8988T (cell line): ENCODE measurements around the gene RAB25.

Experiments
- DNase-seq: peaks from one replicate; pipeline ENCODE4 v3.0.0; 2011

RAB25 gene

DNA sequence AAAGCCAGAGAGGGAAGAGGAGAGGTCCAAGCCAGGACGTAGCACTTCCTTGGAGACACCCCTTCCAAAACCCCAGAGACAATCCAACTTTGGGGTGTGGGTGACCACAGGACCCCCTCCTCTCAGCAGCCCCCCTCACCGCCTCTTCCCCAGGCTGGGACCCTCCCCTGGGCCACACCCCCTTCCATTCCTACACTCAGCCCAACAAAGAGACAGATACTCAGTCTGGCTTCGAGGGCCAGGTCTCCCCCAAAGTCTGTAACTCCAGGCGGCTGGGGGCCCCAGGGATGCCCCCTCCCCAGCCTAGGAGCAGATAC, 19.9 kb downstream of the RAB25 start:
- DNase-seq = no peak

DNA sequence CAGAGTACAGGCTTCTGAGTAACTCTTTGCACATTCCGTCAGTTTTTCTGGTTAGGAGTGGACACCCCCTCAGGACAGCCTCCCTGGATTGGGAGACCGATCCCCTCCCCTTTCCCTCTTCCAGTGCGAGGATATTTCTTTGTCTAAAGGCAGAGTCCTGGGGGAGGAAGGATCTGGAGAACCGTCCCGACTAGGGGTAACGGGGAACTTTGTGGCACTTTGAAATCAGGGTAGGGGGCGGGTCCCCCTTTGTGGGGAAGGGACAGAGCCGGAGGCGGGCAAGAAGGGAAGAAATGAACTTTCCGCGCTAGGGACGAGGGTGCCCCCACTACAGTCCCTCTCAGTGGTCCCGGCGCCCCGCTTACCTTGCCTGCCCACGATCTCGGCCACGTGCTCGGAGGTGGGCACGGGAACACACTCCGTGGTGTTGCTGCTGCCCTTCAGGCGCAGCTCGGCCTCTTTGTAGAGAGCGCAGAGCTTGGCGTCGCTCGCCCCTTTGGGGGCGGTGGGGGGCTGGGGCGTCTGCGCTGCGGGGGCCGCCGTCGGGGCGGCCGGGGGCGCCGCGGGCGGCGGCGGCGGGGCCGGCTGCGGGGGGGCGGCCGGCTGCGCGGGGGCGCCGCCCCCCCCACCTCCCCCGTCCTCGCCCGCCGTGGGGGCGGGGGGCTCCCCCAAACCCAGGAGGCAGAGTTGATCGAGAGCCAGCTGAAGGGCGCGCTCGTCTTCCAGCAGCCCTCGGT, 20.4 kb downstream of the RAB25 start:
- DNase-seq = no peak

DNA sequence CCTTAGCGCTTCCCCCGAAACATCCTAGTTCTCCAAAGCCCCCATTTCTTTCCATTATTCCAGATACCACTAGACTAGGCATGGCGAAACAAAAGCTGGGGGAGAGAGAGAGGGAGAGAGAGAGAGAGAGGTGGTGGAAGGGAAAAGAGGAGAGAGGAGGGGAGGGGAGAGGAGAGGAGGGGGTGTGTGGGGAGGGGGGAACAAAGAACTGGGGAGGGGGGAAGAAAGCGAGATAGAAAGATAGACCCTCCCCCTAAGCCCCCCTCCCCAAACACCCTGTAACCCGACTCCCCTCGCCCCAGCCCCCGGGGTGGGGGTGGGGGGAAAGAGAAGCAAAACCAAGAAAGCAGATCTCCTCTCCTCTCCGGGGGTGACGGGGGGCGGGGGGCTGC, 21.0 kb downstream of the RAB25 start:
- no peak for DNase-seq

DNA sequence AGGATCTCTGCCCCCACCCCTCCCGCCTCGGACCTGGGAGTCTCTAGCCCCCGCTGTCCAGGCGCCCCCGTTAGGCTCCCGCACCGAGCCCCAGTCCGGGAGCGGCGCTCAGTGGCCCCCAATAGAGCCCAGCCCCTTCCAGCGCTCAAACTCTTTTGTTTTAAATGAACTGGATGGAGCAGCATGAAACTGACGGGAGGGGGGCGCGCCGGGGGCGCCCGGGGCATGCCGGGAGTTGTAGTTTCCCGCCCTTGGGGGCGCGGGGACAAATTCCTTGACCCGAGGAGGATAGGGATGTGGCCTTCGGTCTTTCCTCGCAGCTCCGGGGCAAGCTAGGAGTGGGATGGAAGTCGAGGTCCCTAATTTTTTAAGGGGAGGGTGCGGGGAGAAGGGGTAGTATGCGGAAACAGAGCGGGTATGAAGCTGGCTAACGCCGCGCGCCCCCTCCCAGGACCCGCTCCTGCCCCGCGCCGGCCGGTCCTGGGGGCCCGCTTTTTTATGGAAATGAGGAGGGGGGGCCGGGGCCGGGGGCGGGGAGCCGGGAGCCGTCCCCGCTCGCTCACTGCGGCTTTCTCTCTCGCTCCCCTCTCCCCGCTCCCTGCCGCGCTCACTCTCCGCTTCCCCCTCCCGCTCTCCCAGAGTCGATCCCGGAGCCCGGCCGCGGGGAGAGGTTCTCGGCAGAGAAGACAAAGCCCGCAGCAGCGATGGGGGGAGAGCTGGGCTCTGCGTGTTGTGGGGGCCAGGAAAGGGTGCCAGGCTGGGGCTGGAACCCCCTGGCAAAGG, 21.5 kb downstream of the RAB25 start, which contains the start of gene MEX3A:
TSS of gene MEX3A (minus strand) at position 157 of the 783 bp plus-strand sequence. CDS start 467 bp downstream, outside the sequence.
- DNase-seq = peak; percentile 96

DNA sequence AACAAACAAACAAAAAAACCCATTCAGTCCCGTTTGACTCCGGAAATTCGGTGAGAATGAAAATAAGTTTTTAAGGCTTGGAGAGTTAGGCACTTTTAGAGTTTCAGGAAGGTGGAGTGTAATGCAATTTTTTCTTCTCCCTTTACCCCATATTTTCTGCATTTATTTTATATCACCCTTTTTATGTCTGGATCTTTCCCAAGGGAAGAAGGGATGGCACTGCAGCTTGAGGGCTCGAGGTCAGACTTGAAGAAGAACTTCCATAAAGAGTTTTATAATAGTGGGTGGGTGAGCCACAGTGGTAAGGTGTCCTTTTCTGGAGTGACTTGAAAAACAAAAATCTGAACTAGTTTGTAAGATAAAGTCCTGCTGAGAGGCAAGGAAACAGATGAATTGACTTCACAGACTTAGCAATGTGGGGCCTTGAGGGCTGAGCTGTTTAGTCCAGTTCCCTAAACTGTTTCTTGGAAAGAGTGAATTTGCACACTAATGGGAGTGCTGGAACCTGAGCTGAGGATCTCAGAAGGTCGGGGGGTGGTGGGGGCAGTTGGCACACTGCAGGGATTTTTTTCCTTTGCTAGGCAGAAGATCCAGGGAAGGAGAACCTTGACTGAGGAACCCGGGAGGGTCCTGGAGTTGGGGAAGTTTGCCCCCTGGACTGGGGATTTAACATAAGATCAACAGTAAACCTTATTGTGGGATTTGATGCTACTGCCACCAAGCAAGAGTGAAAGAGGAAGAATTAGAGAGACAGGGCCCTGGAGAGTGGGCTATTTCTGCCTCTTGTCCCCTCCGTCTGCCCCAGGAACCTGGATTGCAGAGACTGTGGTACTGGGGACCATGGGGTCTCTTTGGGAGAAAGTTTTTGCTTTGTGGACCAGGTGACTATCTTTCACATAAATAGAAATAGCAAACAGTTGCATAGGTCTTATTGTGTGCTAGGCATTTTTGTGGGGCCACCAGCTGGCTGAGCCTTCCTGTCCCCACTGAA, 23.1 kb downstream of the RAB25 start:
- no peak for DNase-seq

DNA sequence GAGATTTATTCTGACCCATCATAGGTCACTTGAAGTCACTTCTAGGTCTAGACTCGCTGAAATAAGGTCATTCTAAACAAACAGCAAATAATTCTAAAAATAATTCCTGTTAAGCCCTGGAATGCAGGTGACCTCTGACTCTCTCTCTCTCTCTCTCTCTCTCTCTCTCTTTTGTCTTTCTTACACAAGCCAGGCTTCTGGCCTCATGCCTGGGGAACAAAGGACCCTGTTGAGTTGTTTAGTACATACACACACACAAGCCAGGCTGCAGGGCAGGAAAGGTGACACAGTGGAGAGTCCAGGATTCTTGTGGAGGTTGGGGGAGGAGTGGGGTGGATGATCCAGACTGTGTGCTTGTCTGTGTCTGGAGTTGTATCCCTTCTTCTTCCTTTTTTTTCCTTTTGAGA, 25.3 kb downstream of the RAB25 start:
- no peak for DNase-seq

DNA sequence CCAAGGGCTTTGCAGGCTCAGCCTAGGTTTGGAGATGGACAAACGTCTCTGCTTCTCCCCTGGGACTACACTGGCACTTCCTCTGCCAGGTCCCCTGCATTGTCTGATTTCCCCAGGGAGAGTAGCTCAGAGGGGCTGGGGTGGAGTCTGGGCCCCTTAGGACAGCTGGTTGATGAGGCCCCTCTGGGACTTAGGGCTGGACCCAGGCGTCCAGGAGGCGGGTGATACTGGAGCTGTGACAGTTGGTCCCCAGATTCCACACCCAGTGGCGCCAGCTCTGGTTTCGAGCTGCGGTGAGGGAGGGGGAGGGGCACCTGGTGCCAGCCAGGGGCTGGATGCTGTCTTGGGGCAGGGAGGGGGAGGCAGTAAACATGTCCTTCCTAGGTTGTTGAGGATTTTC, 28.7 kb downstream of the RAB25 start:
- DNase-seq = no peak

DNA sequence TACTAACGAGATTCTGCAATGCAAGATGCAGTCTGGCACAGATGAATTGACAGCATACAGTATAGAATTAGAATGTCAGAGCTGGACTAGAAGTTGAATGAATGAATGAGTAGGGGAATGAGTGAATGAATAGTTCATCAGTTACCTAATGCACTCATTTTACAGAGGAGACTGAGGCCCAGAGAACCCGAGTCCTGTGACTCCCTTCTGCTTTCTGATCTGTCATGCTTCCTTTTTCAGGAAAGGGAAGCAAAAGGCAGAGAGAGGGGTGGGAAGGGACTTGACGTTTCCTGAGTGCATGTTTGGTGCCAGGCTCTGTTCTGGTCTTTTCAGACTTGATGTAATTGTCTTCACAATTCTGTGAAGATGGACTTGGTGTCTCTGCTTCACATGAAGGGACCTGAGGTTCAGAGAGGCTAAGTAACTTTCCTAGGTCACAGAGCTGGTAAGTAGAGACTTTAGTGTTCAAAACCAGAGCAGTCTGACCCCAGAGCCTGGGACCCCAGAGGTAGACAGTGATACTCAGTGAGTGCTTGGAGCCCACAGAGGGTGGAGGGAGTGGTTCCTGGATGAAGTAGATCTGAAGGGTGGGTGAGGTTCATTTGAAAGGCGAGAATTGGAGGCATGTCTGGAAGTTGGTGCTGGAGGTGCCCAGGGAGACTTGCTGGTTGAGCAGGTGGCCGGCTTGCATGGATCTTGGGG, 29.3 kb downstream of the RAB25 start:
- DNase-seq = no peak

DNA sequence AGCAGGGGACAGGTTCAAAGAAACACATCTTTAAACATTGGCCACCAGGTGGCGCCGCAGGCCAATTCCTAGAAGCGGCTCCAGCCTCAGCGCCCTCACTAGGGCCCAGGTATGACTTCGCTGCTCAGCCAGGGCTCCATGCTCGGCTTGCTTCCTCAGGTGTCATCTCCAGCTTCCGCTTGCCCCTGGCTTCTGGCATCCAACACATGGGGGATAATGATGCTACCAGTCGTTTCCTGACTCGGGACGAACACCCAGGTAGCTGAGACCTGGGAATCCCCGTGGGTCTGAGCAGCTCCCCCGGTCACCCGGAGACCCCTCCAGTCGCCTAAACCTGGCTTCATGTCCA, 29.9 kb downstream of the RAB25 start:
- DNase-seq = peak; percentile 73

DNA sequence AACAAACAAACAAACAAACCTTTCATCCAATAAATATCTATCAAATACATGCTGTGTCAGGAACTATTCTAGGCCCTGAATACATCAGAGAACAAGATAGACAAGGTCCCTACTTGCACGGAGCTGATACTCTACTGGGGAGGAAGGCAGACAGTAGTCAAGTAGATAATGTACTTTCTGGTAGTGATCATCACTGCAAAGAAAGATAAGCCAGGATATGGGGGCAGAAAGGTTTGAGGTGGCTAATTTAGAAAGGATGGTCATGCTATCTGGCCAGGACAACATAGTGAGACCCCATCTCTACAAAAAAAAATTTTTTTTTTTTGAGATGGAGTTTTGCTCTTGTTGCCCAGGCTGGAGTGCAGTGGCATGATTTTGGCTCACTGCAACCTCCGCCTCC, 30.6 kb downstream of the RAB25 start:
- no peak for DNase-seq

DNA sequence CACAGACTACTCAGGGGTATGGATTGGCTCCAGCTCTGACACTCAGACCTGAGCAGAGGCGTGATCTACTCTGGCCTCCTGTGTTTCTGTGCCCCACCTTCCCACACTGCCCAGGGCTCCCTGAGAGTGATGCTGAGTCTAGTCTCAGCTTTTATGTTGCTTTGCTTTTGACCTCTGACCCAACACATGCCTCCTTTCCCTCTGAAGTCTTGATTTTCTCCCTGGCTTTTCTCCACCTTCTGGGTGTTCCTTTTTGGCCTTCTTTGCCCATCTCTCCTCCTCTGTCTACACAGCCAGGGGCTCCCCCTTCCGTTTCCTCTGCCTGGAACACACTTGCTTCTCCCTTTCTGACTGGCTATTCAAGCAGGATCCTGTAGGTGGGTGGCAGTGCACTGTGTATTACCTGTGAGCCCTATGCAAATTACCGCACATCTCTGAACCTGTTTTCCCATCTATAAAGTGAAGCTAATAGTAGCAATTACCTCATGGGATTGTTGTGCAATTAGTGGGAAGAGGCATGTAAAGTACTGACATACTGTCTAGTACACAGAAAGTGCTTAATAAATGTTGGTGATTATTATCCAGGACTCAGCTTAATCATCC, 35.0 kb downstream of the RAB25 start:
- no peak for DNase-seq

DNA sequence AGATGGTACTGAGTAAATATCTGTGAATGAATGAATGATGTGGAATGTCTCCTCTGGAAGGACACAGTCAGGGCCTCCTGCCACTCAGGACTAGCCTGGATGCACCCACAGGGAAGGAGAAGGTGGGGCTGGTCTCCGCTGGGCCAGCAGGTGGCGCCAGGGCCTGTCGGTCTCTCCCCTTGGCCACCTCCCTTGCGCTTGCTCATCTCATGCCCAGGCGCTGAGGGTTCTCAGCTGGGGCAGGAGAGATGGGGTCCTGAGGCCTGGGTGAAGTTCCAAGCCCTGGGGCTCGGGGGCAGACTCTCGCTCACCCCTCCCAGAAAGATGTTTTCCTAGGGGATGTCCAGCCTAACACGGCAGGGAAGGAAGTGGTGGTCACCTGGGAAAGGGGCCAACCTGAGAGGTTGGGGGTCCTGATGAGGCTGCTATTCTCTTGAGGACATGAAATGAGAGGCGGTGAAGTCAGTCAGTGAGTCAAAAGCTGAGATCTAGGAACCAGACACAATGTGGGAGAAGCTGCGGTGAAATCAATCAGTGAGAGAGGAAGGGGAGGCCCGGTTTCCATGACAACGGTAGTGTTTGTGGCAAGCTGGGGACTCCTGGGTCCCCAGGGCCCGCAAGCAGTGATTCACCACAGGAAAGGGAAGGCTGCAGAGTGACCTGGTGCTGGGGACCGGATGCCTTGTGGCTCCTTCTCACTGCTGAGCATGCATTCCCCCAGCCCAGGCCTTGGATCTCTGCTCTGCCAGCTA, 35.9 kb downstream of the RAB25 start:
- DNase-seq = peak; percentile 93

DNA sequence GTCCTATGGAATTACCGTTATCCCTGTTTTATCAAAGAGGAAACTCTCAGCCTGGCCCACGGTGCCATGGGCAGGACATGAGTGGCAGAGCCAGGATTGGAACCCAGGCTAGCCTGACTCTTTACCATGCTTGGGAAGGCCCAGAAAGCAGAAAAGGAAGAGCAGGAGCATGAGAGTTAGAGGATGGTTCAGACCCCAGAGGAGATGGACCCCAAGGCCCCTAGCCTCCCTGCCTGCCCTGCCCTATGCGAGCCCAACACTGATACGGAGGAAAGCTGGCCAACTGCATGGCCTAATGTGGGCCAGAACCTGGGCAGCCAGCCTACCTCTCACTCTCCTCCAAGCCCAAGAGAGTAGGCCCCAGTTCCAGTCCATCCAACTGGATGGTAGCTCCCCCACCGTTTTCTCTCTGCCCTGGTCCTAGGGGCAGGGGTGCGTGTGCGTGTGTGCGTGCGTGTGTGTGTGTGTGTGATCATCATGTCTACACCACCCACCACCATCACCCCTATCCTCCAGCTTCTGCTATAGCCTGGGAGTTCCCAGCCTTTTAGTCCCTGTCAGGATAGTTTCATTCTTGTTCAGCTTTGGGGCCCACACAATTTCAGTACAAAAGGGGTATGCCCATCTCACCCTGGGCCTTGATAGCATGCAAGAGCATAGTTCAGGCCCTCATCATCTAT, 36.7 kb downstream of the RAB25 start:
- DNase-seq = no peak

DNA sequence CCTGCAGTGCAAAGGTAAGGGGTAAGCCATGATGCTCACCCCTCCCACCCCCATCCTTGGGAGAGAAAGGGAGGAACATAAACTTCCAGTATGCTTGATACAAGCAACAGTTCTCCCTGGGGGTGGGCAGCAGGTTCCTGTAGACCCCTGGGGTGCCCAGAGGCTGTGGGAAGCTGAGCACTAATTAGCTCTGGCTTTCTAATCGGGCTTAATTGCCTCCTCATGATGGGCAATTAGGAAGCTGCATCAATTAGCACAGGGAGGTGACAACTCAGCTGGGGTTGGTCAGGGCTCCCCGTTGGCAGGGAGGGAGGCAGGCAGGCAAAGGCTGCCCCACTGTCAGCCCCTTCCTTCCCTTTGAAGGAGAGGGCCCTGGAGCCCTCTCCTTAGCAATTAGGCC, 37.8 kb downstream of the RAB25 start:
- DNase-seq = no peak

DNA sequence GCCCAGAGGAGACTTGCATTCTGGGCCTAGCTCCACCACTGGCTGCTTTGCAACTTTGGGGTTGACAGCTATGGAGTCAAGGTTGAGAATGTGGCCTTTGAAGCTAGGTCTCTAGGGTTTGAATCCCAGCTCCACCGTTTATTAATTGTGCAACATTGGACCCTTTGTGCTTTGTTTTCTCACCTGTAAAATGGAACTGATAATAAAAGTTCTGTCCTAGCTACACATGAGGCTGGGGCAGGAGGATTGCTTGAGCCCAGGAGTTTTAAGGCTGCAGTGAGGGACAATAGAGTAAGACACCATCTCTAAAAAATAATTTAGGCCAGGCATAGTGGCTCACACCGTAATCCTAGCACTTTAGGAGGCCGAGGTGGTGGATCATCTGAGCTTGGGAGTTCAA, 38.3 kb downstream of the RAB25 start:
- DNase-seq = no peak

DNA sequence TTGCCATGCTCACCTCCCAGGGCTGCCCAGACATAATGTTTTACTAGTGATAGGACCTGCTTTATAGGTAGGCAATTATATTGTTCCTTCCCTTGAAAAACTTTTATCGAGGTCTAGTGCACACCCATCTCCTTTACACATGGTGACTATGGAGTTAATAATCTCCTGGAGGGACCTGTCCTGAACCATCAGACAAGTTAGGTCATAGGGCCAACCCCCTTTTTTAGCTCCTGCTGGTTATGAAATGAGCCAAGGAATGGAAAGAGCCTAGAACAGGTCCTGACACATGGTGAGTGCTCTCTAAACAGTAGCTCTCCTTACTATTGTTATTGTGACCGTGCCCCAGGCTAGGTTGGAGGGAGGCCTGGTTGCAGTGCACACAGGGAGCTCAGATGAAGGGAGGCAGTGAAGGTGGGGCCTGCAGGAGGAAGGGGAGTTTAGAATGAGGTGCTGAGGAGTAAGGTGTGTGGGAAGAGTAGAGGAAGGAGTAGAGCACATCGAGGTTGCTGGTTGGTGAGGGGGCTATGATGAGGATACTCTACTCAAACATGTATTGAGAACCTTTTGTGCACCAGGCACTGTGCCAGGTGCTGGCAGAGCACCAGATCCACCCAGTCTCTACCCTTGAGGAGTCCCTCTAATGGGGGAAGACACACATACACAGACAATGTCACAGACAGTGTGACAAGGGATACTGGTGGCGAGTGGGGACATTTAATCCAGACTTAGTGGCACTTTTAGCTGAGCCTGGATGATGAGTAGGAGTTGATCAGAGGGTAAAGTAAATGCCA, 39.4 kb downstream of the RAB25 start:
- DNase-seq = no peak

DNA sequence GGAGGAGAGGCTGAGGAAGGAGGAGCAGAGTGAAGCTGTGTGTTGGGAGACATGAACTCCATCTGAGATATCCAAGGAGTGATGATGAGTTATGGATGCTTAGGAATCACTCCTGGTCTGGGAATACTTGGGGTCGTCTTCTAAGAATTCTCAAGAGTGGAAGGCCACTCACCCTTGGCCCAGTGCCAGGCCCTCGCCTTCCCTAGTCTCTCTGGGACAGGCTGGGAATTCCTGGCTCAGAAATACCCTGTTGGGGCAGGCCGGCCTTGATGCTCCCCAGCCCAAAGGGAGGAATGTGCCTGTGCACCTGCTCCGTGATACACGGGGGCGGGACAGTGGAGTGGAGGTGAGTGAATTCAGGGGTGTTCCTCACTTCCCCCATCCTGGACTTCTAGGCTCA, 40.9 kb downstream of the RAB25 start:
- no peak for DNase-seq

DNA sequence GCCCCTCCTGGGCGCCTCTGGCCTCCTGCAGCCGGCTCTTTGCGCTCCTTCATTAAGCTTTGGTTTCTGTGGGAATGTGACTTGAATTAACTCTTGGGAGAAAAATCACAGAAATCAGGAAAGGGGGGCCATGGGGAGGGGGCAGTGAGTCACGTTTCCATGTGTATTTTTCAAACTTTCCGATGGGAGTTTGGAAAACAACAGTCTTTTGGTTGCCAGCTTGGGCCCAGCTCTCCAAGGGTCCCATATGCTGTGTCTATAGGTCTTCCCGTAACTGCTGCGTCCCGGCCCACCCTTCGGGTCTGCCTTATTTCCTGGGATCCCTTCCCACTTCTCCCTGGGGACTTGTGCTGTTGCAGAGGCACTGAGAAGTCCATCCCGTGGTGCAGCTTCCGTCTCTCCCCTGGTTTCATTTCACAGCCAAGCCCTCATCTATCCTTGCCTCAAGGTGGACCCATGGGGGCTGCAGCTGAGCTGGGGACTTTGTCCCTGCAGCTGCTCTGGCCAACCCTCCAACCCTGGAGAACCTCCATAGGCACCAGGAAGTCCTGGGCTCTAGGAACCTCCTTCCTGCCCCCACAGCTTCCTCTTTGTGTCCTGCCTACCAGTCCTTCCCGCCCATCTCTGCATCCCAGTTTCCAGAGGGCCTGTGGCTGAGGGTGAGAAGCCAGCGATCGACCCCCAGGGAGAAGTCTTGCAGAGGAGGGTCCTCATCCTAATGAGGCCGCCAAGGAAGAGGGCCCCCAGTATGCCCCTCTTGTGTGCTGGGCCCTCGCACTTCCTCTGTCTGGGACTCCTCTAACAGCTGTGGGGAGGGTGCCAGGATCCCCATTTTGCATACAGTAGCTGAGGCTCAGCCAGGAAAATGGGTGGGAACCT, 41.9 kb downstream of the RAB25 start:
- no peak for DNase-seq

DNA sequence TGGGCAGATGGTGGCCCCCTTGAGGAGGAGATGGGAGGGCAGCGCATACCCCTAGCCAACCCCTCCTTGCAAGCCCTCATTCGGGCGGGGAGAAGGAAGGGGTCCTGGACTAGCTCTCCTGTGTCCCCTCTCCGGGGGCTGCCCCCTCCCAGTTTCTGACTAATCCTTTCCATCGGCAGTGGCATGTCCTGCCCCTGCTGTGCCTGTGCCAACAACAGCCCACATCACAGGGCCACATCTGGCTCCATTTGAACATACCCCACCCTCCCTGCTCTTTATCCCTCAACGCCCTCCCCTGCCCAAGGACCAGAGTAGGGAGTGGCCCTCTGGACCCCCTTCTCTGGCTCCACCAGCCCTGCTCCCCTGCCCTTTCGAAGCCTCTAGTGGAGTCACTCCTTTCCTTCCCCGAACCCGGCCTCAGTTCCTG, 42.6 kb downstream of the RAB25 start:
- peak; percentile 47 for DNase-seq
